DOHH2 (cell line): ENCODE measurements around the gene LAT.

Experiments used
- CTCF ChIP-seq: fragments of 200-600 bp; sonication (generic); IDR thresholded peaks from one replicate; pipeline ENCODE4 v1.5.1; 2014; ENCODE audit warnings: antibody characterized with exemption, mild to moderate bottlenecking, low read depth, low read length; ENCODE audit not compliant: poor library complexity, severe bottlenecking
- EZH2phosphoT487 ChIP-seq: fragments of 200-600 bp; sonication (generic); IDR thresholded peaks from 2 replicates; pipeline ENCODE4 v1.6.1; 2017; ENCODE audit warnings: borderline replicate concordance, mild to moderate bottlenecking, antibody characterized with exemption, low read length, moderate library complexity, mixed read lengths

DNA sequence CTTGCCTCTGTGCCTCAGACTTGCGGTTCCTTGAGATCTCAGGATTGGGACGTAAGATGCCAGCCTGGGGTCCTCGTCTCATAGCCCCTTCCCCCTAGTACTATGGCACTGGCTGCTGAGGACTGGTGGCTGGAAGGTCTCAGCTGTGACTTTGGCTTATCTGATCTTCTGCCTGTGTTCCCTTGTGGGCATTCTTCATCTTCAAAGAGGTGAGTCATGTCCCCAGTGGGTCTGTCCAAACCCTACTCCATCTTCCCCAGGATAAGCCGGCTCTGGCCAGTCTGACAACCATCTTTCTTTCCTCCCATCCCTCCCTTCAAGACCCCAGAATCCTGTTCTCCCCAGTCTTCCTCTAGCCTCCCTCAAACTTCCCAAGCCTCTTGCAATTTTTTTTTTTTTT lies 49.5 kb upstream of the LAT start:
- TF ChIP-seq CTCF (no peak), EZH2phosphoT487 (no peak)
